NCI-H187 treated with DMSO at 0.1 percent for 48 hours (cell line): ENCODE measurements around the gene POLG2.
"Not testable (repeated sequence)": the region's sequence is repeated elsewhere in the genome, so short reads cannot be mapped to it uniquely, and the experiment has no call there.

ENCODE experiments used
- DNase-seq: peaks from one replicate; lab custom pipeline; 2025; lab: John Stamatoyannopoulos, UW

Gene POLG2

GRCh38 chr17:64505340-64506200, 8.7 kb upstream of the POLG2 start:
- peak; percentile 10 for DNase-seq

DNA sequence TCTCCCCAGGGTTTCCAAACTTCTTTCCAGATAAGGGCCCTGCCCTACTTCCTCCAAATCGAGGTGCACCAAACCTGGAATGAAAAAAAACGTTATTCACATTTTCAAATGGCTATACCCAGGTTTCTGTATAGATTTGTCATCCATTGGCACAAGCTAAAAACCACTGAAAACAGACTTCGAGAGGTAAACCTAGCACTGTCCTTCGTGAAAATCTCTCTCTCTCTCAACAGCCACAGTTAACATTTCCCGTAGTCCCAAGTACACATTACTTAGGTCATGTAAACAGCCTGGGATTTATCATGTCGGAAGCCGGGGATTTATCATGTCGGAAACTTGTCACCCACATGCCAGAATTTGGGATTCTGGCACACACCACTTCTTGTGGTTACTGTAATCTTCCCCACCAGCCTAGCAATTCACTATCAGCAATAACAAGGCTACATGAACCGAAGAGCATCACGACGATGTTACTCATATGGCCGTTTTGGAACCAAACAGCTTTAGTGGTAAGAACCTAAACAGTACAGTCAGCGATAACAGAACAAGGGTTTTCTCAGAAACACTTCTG, 8.0 kb upstream of the POLG2 start:
- no peak for DNase-seq

GRCh38 chr17:64503821-64504768, 7.2 kb upstream of the POLG2 start:
- DNase-seq = no peak

DNA sequence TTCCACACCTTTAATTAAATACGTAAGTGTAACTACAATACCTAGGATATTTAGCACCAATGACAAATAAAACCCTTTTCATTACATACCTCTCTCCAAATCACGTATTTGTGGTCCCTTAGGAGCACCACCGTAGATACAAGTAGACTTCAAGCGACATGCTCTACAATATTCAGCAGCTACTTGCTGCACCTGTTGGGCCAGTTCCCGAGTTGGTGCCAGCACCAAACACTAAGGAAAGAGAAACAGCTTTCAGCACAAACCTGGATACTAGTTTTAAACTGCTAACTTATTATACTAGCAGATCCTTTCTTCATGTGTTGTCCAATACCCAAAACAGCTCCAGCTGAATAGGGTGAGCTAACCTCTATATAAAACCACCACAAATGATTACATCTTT, 6.5 kb upstream of the POLG2 start:
- no peak for DNase-seq

DNA sequence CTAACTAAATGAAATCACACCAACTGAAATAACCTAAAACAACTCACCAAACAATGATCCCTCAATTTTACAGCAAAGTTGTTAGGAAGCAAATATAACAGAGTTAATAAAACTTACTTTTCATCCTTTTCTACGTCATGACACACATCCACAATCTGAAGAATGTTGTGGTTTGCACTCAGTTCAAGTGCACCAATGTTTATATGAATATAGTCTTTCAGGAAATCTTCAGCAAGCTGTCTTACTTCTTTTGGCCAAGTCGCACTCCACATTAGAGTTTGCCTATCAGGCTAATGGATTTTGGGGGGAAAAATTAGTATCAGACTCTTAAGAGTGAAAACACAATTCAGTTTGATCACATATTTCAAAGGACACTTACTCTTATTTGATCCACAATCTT, 6.0 kb upstream of the POLG2 start:
- DNase-seq = no peak

DNA sequence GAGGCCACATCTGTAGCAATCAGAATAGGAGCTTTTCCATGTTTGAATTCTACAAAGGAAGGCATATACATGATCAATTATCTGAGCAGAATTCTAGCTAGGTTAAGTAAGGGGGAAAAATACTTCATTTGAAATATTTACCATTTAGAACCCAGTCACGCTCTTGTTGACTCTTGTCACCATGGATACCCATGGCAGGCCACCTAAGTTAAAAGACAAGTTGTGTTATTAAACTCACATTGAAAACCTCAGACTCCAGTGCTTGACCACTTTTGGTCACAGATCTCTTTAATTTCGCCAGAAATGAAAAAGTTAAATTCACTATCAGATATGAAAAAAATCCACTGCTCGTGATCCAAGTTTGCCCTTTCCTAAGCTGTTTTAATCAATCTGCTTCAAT, 5.2 kb upstream of the POLG2 start:
- no peak for DNase-seq

GRCh38 chr17:64500862-64501765, 4.3 kb upstream of the POLG2 start:
- no peak for DNase-seq

GRCh38 chr17:64500487-64500859, 3.6 kb upstream of the POLG2 start:
- no peak for DNase-seq

- DNase-seq = no peak
Observed at GRCh38 chr17:64499805-64500486, 3.1 kb upstream of the POLG2 start.

- DNase-seq = no peak
Observed at GRCh38 chr17:64498308-64499203, 1.7 kb upstream of the POLG2 start.

DNA sequence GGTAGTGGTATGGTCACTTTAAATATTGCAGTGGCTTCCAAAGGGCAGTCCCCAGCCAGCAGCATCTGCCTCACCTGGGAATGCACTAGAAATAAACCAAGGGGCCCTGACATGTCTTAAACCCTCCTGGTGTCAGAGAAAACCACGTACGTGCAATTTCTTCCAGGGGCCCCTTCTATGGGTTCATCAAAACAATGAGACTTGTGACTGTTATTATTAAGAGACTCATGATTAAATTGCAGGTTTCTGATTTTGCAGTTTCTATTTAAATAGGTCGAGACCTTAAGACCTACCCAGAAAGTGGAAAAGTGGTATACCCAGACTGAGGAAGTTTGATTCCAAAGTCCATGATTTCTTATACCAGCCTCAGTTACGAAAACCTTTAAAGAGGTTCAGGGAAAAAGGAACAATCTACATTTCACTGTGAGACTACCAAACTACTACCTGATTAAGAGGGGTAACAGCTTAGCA, 746 bp upstream of the POLG2 start:
- DNase-seq = no peak

DNA sequence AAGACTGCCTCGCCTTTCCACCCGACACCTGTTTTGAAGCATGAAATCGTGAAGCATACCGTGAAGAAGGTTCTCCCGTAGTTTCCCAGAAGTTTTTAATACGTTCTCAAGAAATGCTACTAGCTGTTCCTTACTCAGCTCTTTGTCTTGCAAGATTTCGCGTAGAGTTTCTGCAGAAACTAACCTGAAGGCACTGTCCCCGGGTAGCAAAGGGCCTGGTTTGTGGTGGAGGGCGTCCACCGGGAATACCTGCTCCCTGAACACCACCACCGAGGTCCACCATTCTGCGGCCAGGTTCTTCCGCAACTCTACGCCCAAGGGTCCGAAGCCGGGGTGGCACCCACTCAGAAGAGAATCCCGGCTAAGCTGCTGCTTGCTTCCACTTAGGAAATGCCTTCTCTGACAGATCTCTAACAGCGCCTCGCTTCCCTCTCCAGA, 487 bp downstream of the POLG2 start:
- DNase-seq = no peak

- DNase-seq = not testable (repeated sequence)
Observed at GRCh38 chr17:64495300-64495699, 1.6 kb downstream of the POLG2 start.

- no peak for DNase-seq
Observed at GRCh38 chr17:64494121-64494520, 2.7 kb downstream of the POLG2 start.

DNA sequence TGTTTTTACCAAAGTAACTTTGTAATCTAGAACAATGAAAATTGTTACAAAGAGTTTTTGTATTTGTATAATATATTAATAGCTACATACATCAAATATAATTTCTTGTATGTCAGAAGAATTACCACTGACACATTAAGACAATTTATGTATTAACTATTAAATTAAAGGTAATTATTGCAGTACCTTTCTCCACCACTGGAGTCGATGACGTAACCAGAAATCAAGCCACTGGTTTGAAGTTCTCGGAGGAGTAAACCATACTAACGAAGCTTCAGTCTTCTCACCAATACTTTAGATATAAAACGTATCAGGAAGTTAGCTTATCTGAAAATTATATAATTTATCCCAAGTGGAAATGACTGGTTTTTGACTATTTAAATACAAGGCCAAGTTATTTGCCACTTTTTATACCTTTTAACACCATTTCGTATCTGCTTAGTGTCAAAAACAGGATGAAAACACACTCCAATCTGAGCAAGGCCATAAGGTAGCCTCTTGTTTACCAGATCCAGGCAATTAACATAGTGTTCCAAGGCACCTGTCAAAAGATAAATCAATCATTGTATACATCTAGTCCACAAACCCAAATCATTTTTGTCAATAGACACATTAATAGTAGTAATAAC, 4.3 kb downstream of the POLG2 start:
- DNase-seq = no peak

- DNase-seq = no peak
Observed at GRCh38 chr17:64491994-64492393, 4.9 kb downstream of the POLG2 start.

DNA sequence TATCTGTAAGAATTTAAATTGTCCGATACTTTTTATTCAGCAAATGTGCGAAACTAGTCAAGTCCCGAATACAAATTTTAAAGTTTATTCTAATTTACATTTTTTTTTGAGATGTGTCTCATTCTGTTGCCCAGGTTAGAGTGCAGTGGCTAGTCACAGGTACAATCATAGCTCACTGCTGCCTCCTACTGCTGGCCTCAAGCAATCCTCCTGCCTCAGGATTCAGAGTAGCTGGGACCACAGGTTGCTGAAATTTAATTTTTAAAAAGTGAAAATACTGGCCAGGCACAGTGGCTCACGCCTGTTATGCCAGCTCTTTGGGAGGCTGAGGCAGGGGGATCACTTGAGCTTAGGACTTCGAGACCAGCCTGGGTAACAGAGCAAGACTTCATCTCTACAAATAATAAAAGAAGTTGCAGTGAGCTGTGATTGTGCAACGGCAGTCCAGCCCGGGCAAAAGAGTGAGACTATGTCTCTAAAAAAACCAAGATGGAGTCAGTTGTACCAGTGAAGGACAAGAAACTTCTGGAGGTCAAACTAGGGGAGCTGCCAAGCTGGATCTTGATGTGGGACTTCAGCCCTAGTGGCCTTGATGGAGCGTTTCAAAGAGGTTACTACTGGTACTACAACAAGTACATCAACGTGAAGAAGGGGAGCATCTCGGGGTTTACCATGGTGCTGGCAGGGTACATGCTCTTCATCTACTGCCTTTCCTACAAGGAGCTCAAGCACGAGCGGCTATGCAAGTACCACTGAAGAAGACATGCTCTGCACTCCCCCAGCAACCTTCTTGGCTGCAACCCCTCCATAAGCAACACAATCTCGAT, 5.6 kb downstream of the POLG2 start:
- DNase-seq = no peak

DNA sequence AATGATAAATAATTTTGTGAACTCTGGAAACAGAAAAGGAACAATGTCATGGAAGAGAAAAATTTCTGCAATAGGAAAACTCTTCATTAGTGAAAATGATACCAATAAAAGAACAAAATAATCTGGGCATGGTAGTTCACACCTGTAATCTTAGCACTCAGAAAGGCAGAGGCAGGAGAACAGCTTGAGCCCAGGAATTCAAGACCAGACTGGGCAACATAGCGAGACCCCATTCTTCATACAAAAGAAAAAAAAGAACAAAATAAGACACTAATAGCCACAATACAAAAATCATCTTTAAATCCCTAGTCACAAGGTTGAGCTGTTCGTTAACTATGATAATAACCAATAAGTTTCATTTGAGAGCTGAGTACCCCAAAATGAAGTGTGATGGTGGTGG, 8.6 kb downstream of the POLG2 start:
- no peak for DNase-seq
